Activated naive CD8-positive, alpha-beta T cell (primary cell): ENCODE measurements around the gene IQGAP2.

Experiments used
- H3K27ac Mint-ChIP-seq: one replicate; pipeline ENCODE4 v1.8.0; 2021; ENCODE audit warnings: mixed read lengths
- H3K27me3 Mint-ChIP-seq: one replicate; pipeline ENCODE4 v1.8.0; 2021; ENCODE audit warnings: mixed read lengths
- H3K36me3 Mint-ChIP-seq: one replicate; pipeline ENCODE4 v1.8.0; 2021; ENCODE audit warnings: mixed read lengths
- H3K4me1 Mint-ChIP-seq: one replicate; pipeline ENCODE4 v1.8.0; 2021; ENCODE audit warnings: low read depth, mixed read lengths
- H3K4me3 Mint-ChIP-seq: one replicate; pipeline ENCODE4 v1.8.0; 2021; ENCODE audit warnings: mild to moderate bottlenecking, mixed read lengths
- H3K9me3 Mint-ChIP-seq: one replicate; pipeline ENCODE4 v1.8.0; 2021; ENCODE audit warnings: low read depth, mixed read lengths

IQGAP2 gene

GRCh38 chr5:76695346-76695745 is 292.3 kb downstream of the IQGAP2 start:
- Mint-ChIP-seq H3K4me3 (no peak overlapping the region), H3K36me3 (peaks cover 27% of the 10 kb centered on the region), H3K27ac (no peak overlapping the region), H3K9me3 (no peaks in the 10 kb centered on the region), H3K27me3 (no peaks in the 10 kb centered on the region), H3K4me1 (no peaks in the 10 kb centered on the region)

GRCh38 chr5:76696251-76696650 is 293.2 kb downstream of the IQGAP2 start:
- H3K9me3 Mint-ChIP-seq: no peaks in the 10 kb centered on the region
- no peak overlapping the region for H3K27ac Mint-ChIP-seq
- H3K27me3 Mint-ChIP-seq: no peaks in the 10 kb centered on the region
- H3K36me3 Mint-ChIP-seq: peaks cover 32% of the 10 kb centered on the region
- H3K4me3 Mint-ChIP-seq: no peak overlapping the region
- no peaks in the 10 kb centered on the region for H3K4me1 Mint-ChIP-seq

GRCh38 chr5:76697670-76698069 is 294.6 kb downstream of the IQGAP2 start:
- H3K4me3 Mint-ChIP-seq: no peak overlapping the region
- H3K27ac Mint-ChIP-seq: no peak overlapping the region
- peaks cover 34% of the 10 kb centered on the region for H3K36me3 Mint-ChIP-seq

GRCh38 chr5:76700571-76700970 is 297.5 kb downstream of the IQGAP2 start:
- Mint-ChIP-seq H3K27me3 (no peaks in the 10 kb centered on the region), H3K36me3 (peaks cover 24% of the 10 kb centered on the region), H3K4me1 (no peaks in the 10 kb centered on the region), H3K27ac (no peak overlapping the region), H3K4me3 (no peak overlapping the region), H3K9me3 (no peaks in the 10 kb centered on the region)

More at GRCh38 chr5:76697670-76698069, 294.6 kb downstream of the IQGAP2 start:
- Mint-ChIP-seq H3K4me1 (no peaks in the 10 kb centered on the region), H3K9me3 (no peaks in the 10 kb centered on the region), H3K27me3 (no peaks in the 10 kb centered on the region)

GRCh38 chr5:76701298-76701697 is 298.2 kb downstream of the IQGAP2 start:
- H3K27ac Mint-ChIP-seq: no peak overlapping the region
- H3K36me3 Mint-ChIP-seq: peaks cover 21% of the 10 kb centered on the region
- H3K4me1 Mint-ChIP-seq: no peaks in the 10 kb centered on the region
- no peak overlapping the region for H3K4me3 Mint-ChIP-seq
- no peaks in the 10 kb centered on the region for H3K27me3 Mint-ChIP-seq
- H3K9me3 Mint-ChIP-seq: no peaks in the 10 kb centered on the region

- Mint-ChIP-seq H3K27ac (no peak overlapping the region), H3K4me3 (no peak overlapping the region), H3K9me3 (no peaks in the 10 kb centered on the region), H3K36me3 (peaks cover 14% of the 10 kb centered on the region), H3K4me1 (no peaks in the 10 kb centered on the region), H3K27me3 (no peaks in the 10 kb centered on the region)
These were observed 300.6 kb downstream of the IQGAP2 start for GRCh38 chr5:76703707-76704106.

- H3K4me3 Mint-ChIP-seq: no peak overlapping the region
- H3K27me3 Mint-ChIP-seq: no peaks in the 10 kb centered on the region
- no peaks in the 10 kb centered on the region for H3K9me3 Mint-ChIP-seq
- no peak overlapping the region for H3K27ac Mint-ChIP-seq
- no peaks in the 10 kb centered on the region for H3K4me1 Mint-ChIP-seq
- peaks cover 14% of the 10 kb centered on the region for H3K36me3 Mint-ChIP-seq
These were observed 301.1 kb downstream of the IQGAP2 start for GRCh38 chr5:76704131-76704663.

GRCh38 chr5:76705574-76705973 is 302.5 kb downstream of the IQGAP2 start:
- H3K4me1 Mint-ChIP-seq: no peaks in the 10 kb centered on the region
- H3K4me3 Mint-ChIP-seq: no peak overlapping the region
- peaks cover 14% of the 10 kb centered on the region for H3K36me3 Mint-ChIP-seq
- H3K27me3 Mint-ChIP-seq: no peaks in the 10 kb centered on the region
- no peak overlapping the region for H3K27ac Mint-ChIP-seq
- H3K9me3 Mint-ChIP-seq: no peaks in the 10 kb centered on the region

GRCh38 chr5:76709762-76710161 is 306.7 kb downstream of the IQGAP2 start:
- H3K9me3 Mint-ChIP-seq: peaks cover 4% of the 10 kb centered on the region
- H3K36me3 Mint-ChIP-seq: peaks cover 3% of the 10 kb centered on the region
- H3K27ac Mint-ChIP-seq: no peak overlapping the region
- no peak overlapping the region for H3K4me3 Mint-ChIP-seq
- peaks cover 9% of the 10 kb centered on the region for H3K4me1 Mint-ChIP-seq
- peaks cover 5% of the 10 kb centered on the region for H3K27me3 Mint-ChIP-seq

- Mint-ChIP-seq H3K4me1 (peaks cover 15% of the 10 kb centered on the region), H3K27me3 (peaks cover 7% of the 10 kb centered on the region), H3K36me3 (peaks cover 3% of the 10 kb centered on the region), H3K27ac (no peak overlapping the region), H3K4me3 (no peak overlapping the region), H3K9me3 (peaks cover 4% of the 10 kb centered on the region)
These were observed 307.9 kb downstream of the IQGAP2 start for GRCh38 chr5:76710991-76711390.

- Mint-ChIP-seq H3K4me3 (peak overlapping the region; percentile 71), H3K36me3 (peaks cover 3% of the 10 kb centered on the region), H3K4me1 (peaks cover 19% of the 10 kb centered on the region), H3K9me3 (peaks cover 4% of the 10 kb centered on the region), H3K27me3 (peaks cover 23% of the 10 kb centered on the region), H3K27ac (no peak overlapping the region)
These were observed 311.8 kb downstream of the IQGAP2 start for GRCh38 chr5:76714751-76715485.

GRCh38 chr5:76715486-76715735 is 312.3 kb downstream of the IQGAP2 start:
- Mint-ChIP-seq H3K9me3 (peaks cover 4% of the 10 kb centered on the region), H3K4me1 (peaks cover 19% of the 10 kb centered on the region), H3K27ac (no peak overlapping the region), H3K27me3 (peaks cover 23% of the 10 kb centered on the region), H3K4me3 (peak overlapping the region; percentile 71), H3K36me3 (peaks cover 3% of the 10 kb centered on the region)

- peaks cover 3% of the 10 kb centered on the region for H3K36me3 Mint-ChIP-seq
- peak within 1 kb of the TSS; percentile 71 for H3K4me3 Mint-ChIP-seq
- H3K4me1 Mint-ChIP-seq: peaks cover 19% of the 10 kb centered on the region
- no peak within 1 kb of the TSS for H3K27ac Mint-ChIP-seq
- H3K27me3 Mint-ChIP-seq: peaks cover 23% of the 10 kb centered on the region
- H3K9me3 Mint-ChIP-seq: peaks cover 2% of the 10 kb centered on the region
These were observed 312.8 kb downstream of the IQGAP2 start, which contains the start of gene F2R for GRCh38 chr5:76715736-76716455. Gene F2R, plus strand, starts transcription at chr5:76716126. Its CDS starts 182 bp downstream, at chr5:76716308.

GRCh38 chr5:76716456-76717157 is 313.5 kb downstream of the IQGAP2 start:
- H3K36me3 Mint-ChIP-seq: peaks cover 3% of the 10 kb centered on the region
- H3K27ac Mint-ChIP-seq: no peak overlapping the region
- peak overlapping the region; percentile 71 for H3K4me3 Mint-ChIP-seq
- H3K27me3 Mint-ChIP-seq: peaks cover 23% of the 10 kb centered on the region
- no peaks in the 10 kb centered on the region for H3K9me3 Mint-ChIP-seq
- peaks cover 19% of the 10 kb centered on the region for H3K4me1 Mint-ChIP-seq
